ENCODE results near the gene MAPK8.

DNA sequence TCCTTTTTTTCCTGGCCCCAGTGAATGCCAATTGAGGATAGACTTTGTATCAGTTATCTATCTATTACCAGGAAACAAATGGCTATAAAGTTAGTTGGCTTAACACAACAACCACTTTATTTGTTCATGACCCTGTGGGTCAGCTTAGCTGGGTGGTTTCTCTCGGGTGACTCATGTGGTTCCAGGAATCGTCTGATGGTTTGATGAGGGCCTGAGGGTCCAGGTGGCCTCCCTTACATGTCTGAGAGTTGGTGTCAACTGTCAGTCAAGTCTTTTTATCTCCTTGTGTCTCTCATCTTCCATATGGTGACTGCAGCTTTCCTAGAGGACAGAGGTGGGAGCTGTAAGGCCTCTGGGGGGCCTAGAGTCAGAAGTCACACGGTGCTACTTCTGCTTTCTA is 15.3 kb upstream of the MAPK8 start:
- TF ChIP-seq, protein P1, sequence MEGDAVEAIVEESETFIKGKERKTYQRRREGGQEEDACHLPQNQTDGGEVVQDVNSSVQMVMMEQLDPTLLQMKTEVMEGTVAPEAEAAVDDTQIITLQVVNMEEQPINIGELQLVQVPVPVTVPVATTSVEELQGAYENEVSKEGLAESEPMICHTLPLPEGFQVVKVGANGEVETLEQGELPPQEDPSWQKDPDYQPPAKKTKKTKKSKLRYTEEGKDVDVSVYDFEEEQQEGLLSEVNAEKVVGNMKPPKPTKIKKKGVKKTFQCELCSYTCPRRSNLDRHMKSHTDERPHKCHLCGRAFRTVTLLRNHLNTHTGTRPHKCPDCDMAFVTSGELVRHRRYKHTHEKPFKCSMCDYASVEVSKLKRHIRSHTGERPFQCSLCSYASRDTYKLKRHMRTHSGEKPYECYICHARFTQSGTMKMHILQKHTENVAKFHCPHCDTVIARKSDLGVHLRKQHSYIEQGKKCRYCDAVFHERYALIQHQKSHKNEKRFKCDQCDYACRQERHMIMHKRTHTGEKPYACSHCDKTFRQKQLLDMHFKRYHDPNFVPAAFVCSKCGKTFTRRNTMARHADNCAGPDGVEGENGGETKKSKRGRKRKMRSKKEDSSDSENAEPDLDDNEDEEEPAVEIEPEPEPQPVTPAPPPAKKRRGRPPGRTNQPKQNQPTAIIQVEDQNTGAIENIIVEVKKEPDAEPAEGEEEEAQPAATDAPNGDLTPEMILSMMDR (IDR thresholded peaks at IDR 0.05; ENCODE audit: low read depth, low read length) = no peak
- TF ChIP-seq POLR2A (IDR thresholded peaks at IDR 0.05; ENCODE audit: extremely low read depth, insufficient read length) = no peak
- TF ChIP-seq, protein P2, sequence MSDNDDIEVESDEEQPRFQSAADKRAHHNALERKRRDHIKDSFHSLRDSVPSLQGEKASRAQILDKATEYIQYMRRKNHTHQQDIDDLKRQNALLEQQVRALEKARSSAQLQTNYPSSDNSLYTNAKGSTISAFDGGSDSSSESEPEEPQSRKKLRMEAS (IDR thresholded peaks at IDR 0.05; ENCODE audit: low read depth, low read length) = no peak
- TF ChIP-seq MYC (IDR thresholded peaks at IDR 0.05; ENCODE audit: low read depth, low read length) = no peak
